H9 (cell line): ENCODE measurements around the gene DUSP28. TPM values are rescaled to one million over a fixed set of nuclear protein-coding genes. Genes with fewer than 3 reads are reported as not detected.

ENCODE experiments used
- DNase-seq: peaks from one replicate; pipeline ENCODE4 v3.0.0-alpha.2; 2017
- H2AFZ ChIP-seq: one replicate; pipeline ENCODE4 v1.6.1; 2013; ENCODE audit warnings: mild to moderate bottlenecking, low read length, control low read depth, moderate library complexity
- H2AK5ac ChIP-seq: 2 replicates; pipeline ENCODE4 v1.6.1; 2013; ENCODE audit warnings: low read length, control low read depth, mixed read lengths; ENCODE audit not compliant: insufficient read length
- H2BK120ac ChIP-seq: one replicate; pipeline ENCODE4 v1.6.1; 2013; ENCODE audit warnings: low read depth, mild to moderate bottlenecking, low read length, control low read depth, inconsistent platforms; ENCODE audit not compliant: poor library complexity, severe bottlenecking
- H2BK12ac ChIP-seq: 2 replicates; pipeline ENCODE4 v1.6.1; 2013; ENCODE audit warnings: low read length, control low read depth, mixed read lengths, low read depth; ENCODE audit not compliant: insufficient read length
- H2BK15ac ChIP-seq: 2 replicates; pipeline ENCODE4 v1.6.1; 2013; ENCODE audit warnings: low read depth, low read length, control low read depth
- H2BK20ac ChIP-seq: one replicate; pipeline ENCODE4 v1.6.1; 2013; ENCODE audit warnings: low read depth, mild to moderate bottlenecking, low read length, control low read depth, inconsistent platforms; ENCODE audit not compliant: poor library complexity, severe bottlenecking
- H2BK5ac ChIP-seq: 2 replicates; pipeline ENCODE4 v1.6.1; 2013; ENCODE audit warnings: low read length, control low read depth, mixed read lengths; ENCODE audit not compliant: insufficient read length
- H3K14ac ChIP-seq: 2 replicates; pipeline ENCODE4 v1.6.1; 2013; ENCODE audit warnings: low read length, control low read depth; ENCODE audit not compliant: insufficient read depth
- H3K18ac ChIP-seq: 2 replicates; pipeline ENCODE4 v1.6.1; 2013; ENCODE audit warnings: low read depth, mild to moderate bottlenecking, mixed read lengths, low read length, control low read depth; ENCODE audit not compliant: insufficient read length
- H3K23ac ChIP-seq: 2 replicates; pipeline ENCODE4 v1.6.1; 2013; ENCODE audit warnings: low read length, control low read depth, mixed read lengths, low read depth; ENCODE audit not compliant: insufficient read length
- H3K23me2 ChIP-seq: 2 replicates; pipeline ENCODE4 v1.6.1; 2013; ENCODE audit warnings: low read depth, mild to moderate bottlenecking, mixed read lengths, low read length, control low read depth; ENCODE audit not compliant: insufficient read length, poor library complexity, severe bottlenecking
- H3K27ac ChIP-seq: 2 replicates; pipeline ENCODE4 v1.5.1; 2013; ENCODE audit warnings: low read length, control low read depth, mixed read lengths, low read depth; ENCODE audit not compliant: insufficient read length
- H3K27me3 ChIP-seq: 2 replicates; pipeline ENCODE4 v1.6.1; 2013; ENCODE audit warnings: low read length, control low read depth, inconsistent platforms; ENCODE audit not compliant: insufficient read depth
- H3K4ac ChIP-seq: 2 replicates; pipeline ENCODE4 v1.6.1; 2013; ENCODE audit warnings: low read depth, mild to moderate bottlenecking, control low read depth, inconsistent platforms, low read length, moderate library complexity
- H3K4me1 ChIP-seq: 2 replicates; pipeline ENCODE4 v1.6.1; 2013; ENCODE audit warnings: low read length, control low read depth, inconsistent platforms; ENCODE audit not compliant: insufficient read depth
- H3K4me2 ChIP-seq: 2 replicates; pipeline ENCODE4 v1.6.1; 2013; ENCODE audit warnings: low read length, control low read depth, mixed read lengths; ENCODE audit not compliant: insufficient read length, insufficient read depth
- H3K56ac ChIP-seq: 2 replicates; pipeline ENCODE4 v1.6.1; 2013; ENCODE audit warnings: low read depth, mild to moderate bottlenecking, mixed read lengths, low read length, control low read depth; ENCODE audit not compliant: insufficient read length
- H3K79me1 ChIP-seq: 2 replicates; pipeline ENCODE4 v1.6.1; 2013; ENCODE audit warnings: low read depth, mild to moderate bottlenecking, moderate library complexity, low read length, control low read depth, inconsistent platforms; ENCODE audit not compliant: insufficient read depth, poor library complexity, severe bottlenecking
- H3K79me2 ChIP-seq: 2 replicates; pipeline ENCODE4 v1.6.1; 2013; ENCODE audit warnings: low read length, control low read depth, inconsistent platforms; ENCODE audit not compliant: insufficient read depth
- H3K9ac ChIP-seq: 2 replicates; pipeline ENCODE4 v1.6.1; 2013; ENCODE audit warnings: low read length, control low read depth, mixed read lengths; ENCODE audit not compliant: insufficient read length; ENCODE audit errors: extremely low read depth
- H3K9me3 ChIP-seq: one replicate; pipeline ENCODE4 v1.6.1; 2013; ENCODE audit warnings: low read depth, low read length, inconsistent platforms; ENCODE audit not compliant: control insufficient read depth
- H3T11ph ChIP-seq: one replicate; pipeline ENCODE4 v1.6.1; 2013; ENCODE audit warnings: mild to moderate bottlenecking, low read length, control low read depth, inconsistent platforms
- H4K20me1 ChIP-seq: one replicate; pipeline ENCODE4 v1.6.1; 2013; ENCODE audit not compliant: control insufficient read depth, insufficient read length, insufficient read depth
- H4K5ac ChIP-seq: 2 replicates; pipeline ENCODE4 v1.6.1; 2013; ENCODE audit warnings: low read depth, mild to moderate bottlenecking, mixed read lengths, low read length, control low read depth; ENCODE audit not compliant: insufficient read length
- H4K8ac ChIP-seq: replicated peaks from 2 replicates; pipeline ENCODE4 v1.6.1; 2013; ENCODE audit warnings: low read length, control low read depth, mixed read lengths, low read depth; ENCODE audit not compliant: insufficient read length
- H4K91ac ChIP-seq: 2 replicates; pipeline ENCODE4 v1.6.1; 2013; ENCODE audit warnings: low read depth, mild to moderate bottlenecking, moderate library complexity, mixed read lengths, low read length, control low read depth; ENCODE audit not compliant: insufficient read length
- H3K27ac Mint-ChIP-seq, 3 experiments: 2 replicates in 2 of 3; 3 replicates in 1 of 3; pipeline ENCODE4 v1.8.0; 2020 to 2021; ENCODE audit warnings: mixed read lengths in 3 of 3, mild to moderate bottlenecking in 1 of 3, moderate library complexity in 1 of 3
- H3K27me3 Mint-ChIP-seq: 2 replicates; pipeline ENCODE4 v1.8.0; 2021; ENCODE audit warnings: low read depth, mild to moderate bottlenecking, moderate library complexity, mixed read lengths
- H3K36me3 Mint-ChIP-seq, 3 experiments: 2 replicates in 2 of 3; 3 replicates in 1 of 3; pipeline ENCODE4 v1.8.0; 2020 to 2021; ENCODE audit warnings: low read depth in 3 of 3, mixed read lengths in 3 of 3; ENCODE audit not compliant: insufficient read depth in 1 of 3
- H3K4me1 Mint-ChIP-seq, 2 experiments: 2 replicates each; pipeline ENCODE4 v1.8.0; 2020; ENCODE audit warnings: mixed read lengths in 2 of 2
- H3K4me3 Mint-ChIP-seq, 2 experiments: 2 replicates in 1 of 2; 3 replicates in 1 of 2; pipeline ENCODE4 v1.8.0; 2020 to 2021; ENCODE audit warnings: mild to moderate bottlenecking in 2 of 2, mixed read lengths in 2 of 2, moderate library complexity in 1 of 2
- H3K9me3 Mint-ChIP-seq, 2 experiments: 2 replicates in 1 of 2; 3 replicates in 1 of 2; pipeline ENCODE4 v1.8.0; 2020; ENCODE audit warnings: mild to moderate bottlenecking in 2 of 2, mixed read lengths in 2 of 2, moderate library complexity in 1 of 2
- WGBS: extraction: QIAGEN DNeasy Blood & Tissue Kit; methylation state at CpG from one replicate; pipeline ENCODE4 v1.1.7; 2013; ENCODE audit warnings: missing lambda C conversion rate, low lambda C conversion rate, mixed read lengths; ENCODE audit not compliant: insufficient read length; ENCODE audit errors: extremely low coverage; 5-methylcytosine and 5-hydroxymethylcytosine counted together
- total RNA-seq: library from RNA; stranded (reverse); gene quantifications from 2 replicates; pipeline ENCODE4 v1.2.1, GENCODE V29; 2021
- TF ChIP-seq, protein P1 (sequence below): fragments of 200-600 bp; sonication (generic); conservative IDR thresholded peaks from 3 replicates; pipeline ENCODE4 v1.8.0; 2021; ENCODE audit warnings: antibody characterized with exemption, mild to moderate bottlenecking

The DUSP28 gene
- total RNA-seq, 1 experiment from 2014 or later: 1.6 TPM

DNA sequence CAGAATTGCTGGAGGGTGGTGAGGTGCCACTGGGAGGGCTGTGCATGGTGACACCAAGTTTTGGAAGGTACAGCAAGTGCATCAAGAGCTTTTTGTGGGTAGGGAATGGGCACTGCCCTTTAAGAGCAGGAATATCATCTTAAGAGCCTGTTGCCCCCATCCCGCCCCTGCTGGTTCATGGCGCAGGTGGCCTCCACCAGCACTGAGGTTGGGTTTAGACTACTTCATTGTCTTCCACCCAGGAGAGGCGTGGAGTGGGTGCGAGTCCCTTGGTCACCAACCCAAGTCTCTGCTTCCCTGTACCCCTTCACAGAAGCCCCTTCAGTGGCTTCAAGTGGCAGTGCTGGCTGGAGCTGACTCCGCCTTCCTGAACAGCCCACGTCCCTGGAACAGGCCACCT lies 15.9 kb downstream of the DUSP28 start:
- no peak overlapping the region for H3K18ac ChIP-seq
- no peaks in the 10 kb centered on the region for H3K27me3 ChIP-seq
- H2BK5ac ChIP-seq: no peak overlapping the region
- no peak overlapping the region for H4K8ac ChIP-seq
- no peak overlapping the region for H4K5ac ChIP-seq
- no peak overlapping the region for H2AK5ac ChIP-seq
- peaks cover 7 to 8% of the 10 kb centered on the region in 2 experiments for H3K4me1 Mint-ChIP-seq
- H3K79me2 ChIP-seq: no peaks in the 10 kb centered on the region
- no peak overlapping the region for H4K91ac ChIP-seq
- H3K4me2 ChIP-seq: no peak overlapping the region
- H3T11ph ChIP-seq: no peak overlapping the region
- H3K9me3 Mint-ChIP-seq: no peaks in the 10 kb centered on the region
- H2AFZ ChIP-seq: no peak overlapping the region
- H3K56ac ChIP-seq: no peak overlapping the region
- no peaks in the 10 kb centered on the region for H3K27me3 Mint-ChIP-seq
- no peak overlapping the region for H2BK12ac ChIP-seq
- no peaks in the 10 kb centered on the region for H3K23me2 ChIP-seq
- H3K14ac ChIP-seq: no peak overlapping the region
- H3K79me1 ChIP-seq: no peaks in the 10 kb centered on the region
- no peak overlapping the region for H3K27ac Mint-ChIP-seq
- H2BK15ac ChIP-seq: no peak overlapping the region
- H3K4me3 Mint-ChIP-seq: no peak overlapping the region; a peak in 1 of 5 replicates
- H3K27ac ChIP-seq: no peak overlapping the region
- no peaks in the 10 kb centered on the region for H4K20me1 ChIP-seq
- H2BK120ac ChIP-seq: no peak overlapping the region
- H3K9me3 ChIP-seq: no peaks in the 10 kb centered on the region
- DNase-seq: no peak
- WGBS: no CpG with 5 or more reads among the region's 6 CpGs
- H3K36me3 Mint-ChIP-seq: no peaks in the 10 kb centered on the region
- no peak overlapping the region for H2BK20ac ChIP-seq
- no peak overlapping the region for H3K23ac ChIP-seq
- TF ChIP-seq, protein P1, sequence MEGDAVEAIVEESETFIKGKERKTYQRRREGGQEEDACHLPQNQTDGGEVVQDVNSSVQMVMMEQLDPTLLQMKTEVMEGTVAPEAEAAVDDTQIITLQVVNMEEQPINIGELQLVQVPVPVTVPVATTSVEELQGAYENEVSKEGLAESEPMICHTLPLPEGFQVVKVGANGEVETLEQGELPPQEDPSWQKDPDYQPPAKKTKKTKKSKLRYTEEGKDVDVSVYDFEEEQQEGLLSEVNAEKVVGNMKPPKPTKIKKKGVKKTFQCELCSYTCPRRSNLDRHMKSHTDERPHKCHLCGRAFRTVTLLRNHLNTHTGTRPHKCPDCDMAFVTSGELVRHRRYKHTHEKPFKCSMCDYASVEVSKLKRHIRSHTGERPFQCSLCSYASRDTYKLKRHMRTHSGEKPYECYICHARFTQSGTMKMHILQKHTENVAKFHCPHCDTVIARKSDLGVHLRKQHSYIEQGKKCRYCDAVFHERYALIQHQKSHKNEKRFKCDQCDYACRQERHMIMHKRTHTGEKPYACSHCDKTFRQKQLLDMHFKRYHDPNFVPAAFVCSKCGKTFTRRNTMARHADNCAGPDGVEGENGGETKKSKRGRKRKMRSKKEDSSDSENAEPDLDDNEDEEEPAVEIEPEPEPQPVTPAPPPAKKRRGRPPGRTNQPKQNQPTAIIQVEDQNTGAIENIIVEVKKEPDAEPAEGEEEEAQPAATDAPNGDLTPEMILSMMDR: no peak
- no peak overlapping the region for H3K9ac ChIP-seq
- H3K4ac ChIP-seq: no peak overlapping the region
- H3K4me1 ChIP-seq: no peaks in the 10 kb centered on the region
